Measurements from ENCODE around the gene ASPSCR1.

The ASPSCR1 gene

DNA sequence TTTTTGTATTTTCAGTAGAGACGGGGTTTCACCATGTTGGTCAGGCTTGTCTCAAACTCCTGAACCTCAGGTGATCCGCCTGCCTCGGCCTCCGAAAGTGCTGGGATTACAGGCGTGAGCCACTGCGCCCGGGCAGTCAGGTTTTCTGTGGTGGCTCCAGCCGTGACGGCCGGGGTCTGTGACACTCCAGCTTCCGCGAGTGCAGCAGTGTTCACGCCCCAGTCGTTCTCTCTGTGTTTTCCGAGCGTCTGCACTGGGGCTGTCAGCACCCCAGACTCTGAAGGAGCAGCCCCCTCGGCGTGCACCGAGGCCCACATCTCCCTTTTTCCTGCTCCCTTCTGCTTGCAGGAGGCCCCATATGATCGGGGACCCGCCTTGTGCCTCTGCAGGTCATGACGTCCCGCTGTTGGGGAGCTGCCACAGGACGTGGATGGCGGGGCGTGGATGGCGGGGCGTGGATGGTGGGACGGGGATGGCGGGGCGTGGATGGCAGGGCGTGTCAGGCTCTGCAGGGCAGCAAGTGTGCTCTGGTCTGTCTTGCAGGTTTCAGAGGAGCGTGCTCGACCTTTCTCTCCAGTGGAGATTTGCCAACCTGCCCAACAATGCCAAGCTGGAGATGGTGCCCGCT is 5.7 kb downstream of the ASPSCR1 start:
- no peak for ATAC-seq
- TF ChIP-seq, protein P1, sequence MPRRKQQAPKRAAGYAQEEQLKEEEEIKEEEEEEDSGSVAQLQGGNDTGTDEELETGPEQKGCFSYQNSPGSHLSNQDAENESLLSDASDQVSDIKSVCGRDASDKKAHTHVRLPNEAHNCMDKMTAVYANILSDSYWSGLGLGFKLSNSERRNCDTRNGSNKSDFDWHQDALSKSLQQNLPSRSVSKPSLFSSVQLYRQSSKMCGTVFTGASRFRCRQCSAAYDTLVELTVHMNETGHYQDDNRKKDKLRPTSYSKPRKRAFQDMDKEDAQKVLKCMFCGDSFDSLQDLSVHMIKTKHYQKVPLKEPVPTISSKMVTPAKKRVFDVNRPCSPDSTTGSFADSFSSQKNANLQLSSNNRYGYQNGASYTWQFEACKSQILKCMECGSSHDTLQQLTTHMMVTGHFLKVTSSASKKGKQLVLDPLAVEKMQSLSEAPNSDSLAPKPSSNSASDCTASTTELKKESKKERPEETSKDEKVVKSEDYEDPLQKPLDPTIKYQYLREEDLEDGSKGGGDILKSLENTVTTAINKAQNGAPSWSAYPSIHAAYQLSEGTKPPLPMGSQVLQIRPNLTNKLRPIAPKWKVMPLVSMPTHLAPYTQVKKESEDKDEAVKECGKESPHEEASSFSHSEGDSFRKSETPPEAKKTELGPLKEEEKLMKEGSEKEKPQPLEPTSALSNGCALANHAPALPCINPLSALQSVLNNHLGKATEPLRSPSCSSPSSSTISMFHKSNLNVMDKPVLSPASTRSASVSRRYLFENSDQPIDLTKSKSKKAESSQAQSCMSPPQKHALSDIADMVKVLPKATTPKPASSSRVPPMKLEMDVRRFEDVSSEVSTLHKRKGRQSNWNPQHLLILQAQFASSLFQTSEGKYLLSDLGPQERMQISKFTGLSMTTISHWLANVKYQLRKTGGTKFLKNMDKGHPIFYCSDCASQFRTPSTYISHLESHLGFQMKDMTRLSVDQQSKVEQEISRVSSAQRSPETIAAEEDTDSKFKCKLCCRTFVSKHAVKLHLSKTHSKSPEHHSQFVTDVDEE (CRISPR knock-in tag; IDR thresholded peaks at IDR 0.05) = no peak
- TF ChIP-seq RARB (CRISPR knock-in tag; IDR thresholded peaks at IDR 0.05) = no peak
- TF ChIP-seq, protein P2, sequence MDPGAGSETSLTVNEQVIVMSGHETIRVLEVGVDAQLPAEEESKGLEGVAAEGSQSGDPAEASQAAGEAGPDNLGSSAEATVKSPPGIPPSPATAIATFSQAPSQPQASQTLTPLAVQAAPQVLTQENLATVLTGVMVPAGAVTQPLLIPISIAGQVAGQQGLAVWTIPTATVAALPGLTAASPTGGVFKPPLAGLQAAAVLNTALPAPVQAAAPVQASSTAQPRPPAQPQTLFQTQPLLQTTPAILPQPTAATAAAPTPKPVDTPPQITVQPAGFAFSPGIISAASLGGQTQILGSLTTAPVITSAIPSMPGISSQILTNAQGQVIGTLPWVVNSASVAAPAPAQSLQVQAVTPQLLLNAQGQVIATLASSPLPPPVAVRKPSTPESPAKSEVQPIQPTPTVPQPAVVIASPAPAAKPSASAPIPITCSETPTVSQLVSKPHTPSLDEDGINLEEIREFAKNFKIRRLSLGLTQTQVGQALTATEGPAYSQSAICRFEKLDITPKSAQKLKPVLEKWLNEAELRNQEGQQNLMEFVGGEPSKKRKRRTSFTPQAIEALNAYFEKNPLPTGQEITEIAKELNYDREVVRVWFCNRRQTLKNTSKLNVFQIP (CRISPR knock-in tag; IDR thresholded peaks at IDR 0.05; ENCODE audit: borderline replicate concordance, low read depth) = no peak
- TF ChIP-seq BACH2 (CRISPR knock-in tag; IDR thresholded peaks at IDR 0.05; ENCODE audit: borderline replicate concordance) = no peak
- TF ChIP-seq OSR1 (CRISPR knock-in tag; IDR thresholded peaks at IDR 0.05) = no peak
- TF ChIP-seq SNAI2 (CRISPR knock-in tag; IDR thresholded peaks at IDR 0.05) = no peak
- no peak for TF ChIP-seq PPARA (CRISPR knock-in tag; IDR thresholded peaks at IDR 0.05; ENCODE audit: borderline replicate concordance)
- TF ChIP-seq ZNF70 (CRISPR knock-in tag; IDR thresholded peaks at IDR 0.05) = no peak
- TF ChIP-seq ZC3H10 (CRISPR knock-in tag; IDR thresholded peaks at IDR 0.05) = no peak

DNA sequence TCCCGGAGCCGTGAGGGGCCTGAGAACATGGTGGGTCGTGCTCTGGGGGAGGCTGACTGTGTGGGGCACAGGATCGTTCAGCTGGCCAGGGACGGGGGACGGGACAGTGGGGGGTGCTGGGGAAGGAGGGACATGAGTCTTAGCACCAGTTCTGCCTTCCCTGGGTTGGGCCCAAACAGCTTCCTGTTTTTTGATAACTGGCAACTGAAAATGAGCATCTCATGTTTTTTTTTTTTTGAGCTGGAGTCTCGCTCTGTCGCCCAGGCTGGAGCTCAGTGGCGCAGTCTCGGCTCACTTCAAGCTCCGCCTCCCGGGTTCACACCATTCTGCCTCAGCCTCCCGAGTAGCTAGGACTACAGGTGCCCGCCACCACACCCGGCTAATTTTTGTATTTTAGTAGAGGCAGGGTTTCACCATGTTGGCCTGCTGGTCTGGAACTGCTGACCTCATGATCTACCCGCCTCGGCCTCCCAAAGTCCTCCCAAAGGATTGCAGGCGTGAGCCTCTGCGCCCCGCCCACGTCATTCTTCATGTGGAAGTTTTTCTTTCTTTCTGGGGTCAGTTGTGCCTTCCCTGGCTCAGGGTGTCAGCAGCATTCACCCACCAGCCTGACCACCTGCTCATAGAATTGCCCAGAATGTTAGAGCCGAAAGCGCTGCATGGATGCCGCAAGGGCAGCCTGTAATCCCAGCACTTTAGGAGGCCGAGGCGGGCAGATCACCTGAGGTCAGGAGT is 6.4 kb downstream of the ASPSCR1 start:
- no peak for ATAC-seq
- TF ChIP-seq ZFP3 (CRISPR knock-in tag; IDR thresholded peaks at IDR 0.05) (no peak), ESRRG (CRISPR knock-in tag; IDR thresholded peaks at IDR 0.05) (no peak), GLIS3 (CRISPR knock-in tag; IDR thresholded peaks at IDR 0.05) (no peak), PPARA (CRISPR knock-in tag; IDR thresholded peaks at IDR 0.05; ENCODE audit: borderline replicate concordance) (no peak), SNAI2 (CRISPR knock-in tag; IDR thresholded peaks at IDR 0.05) (no peak), RARB (CRISPR knock-in tag; IDR thresholded peaks at IDR 0.05) (no peak), BACH2 (CRISPR knock-in tag; IDR thresholded peaks at IDR 0.05; ENCODE audit: borderline replicate concordance) (no peak), OSR1 (CRISPR knock-in tag; IDR thresholded peaks at IDR 0.05) (no peak), ZNF8 (CRISPR knock-in tag; IDR thresholded peaks at IDR 0.05) (no peak), ZNF70 (CRISPR knock-in tag; IDR thresholded peaks at IDR 0.05) (no peak), CSDC2 (CRISPR knock-in tag; IDR thresholded peaks at IDR 0.05) (no peak), ZNF565 (CRISPR knock-in tag; conservative IDR thresholded peaks at IDR 0.05; ENCODE audit: low read depth) (no peak), ISL1 (CRISPR knock-in tag; IDR thresholded peaks at IDR 0.05) (no peak), ZFP30 (CRISPR knock-in tag; IDR thresholded peaks at IDR 0.05) (no peak), ARNTL (CRISPR knock-in tag; IDR thresholded peaks at IDR 0.05; ENCODE audit: borderline replicate concordance, low read depth) (no peak)
- TF ChIP-seq, protein P1 (CRISPR knock-in tag; IDR thresholded peaks at IDR 0.05) = no peak
- TF ChIP-seq, protein P2 (CRISPR knock-in tag; IDR thresholded peaks at IDR 0.05; ENCODE audit: borderline replicate concordance, low read depth) = no peak
- TF ChIP-seq, protein P3, sequence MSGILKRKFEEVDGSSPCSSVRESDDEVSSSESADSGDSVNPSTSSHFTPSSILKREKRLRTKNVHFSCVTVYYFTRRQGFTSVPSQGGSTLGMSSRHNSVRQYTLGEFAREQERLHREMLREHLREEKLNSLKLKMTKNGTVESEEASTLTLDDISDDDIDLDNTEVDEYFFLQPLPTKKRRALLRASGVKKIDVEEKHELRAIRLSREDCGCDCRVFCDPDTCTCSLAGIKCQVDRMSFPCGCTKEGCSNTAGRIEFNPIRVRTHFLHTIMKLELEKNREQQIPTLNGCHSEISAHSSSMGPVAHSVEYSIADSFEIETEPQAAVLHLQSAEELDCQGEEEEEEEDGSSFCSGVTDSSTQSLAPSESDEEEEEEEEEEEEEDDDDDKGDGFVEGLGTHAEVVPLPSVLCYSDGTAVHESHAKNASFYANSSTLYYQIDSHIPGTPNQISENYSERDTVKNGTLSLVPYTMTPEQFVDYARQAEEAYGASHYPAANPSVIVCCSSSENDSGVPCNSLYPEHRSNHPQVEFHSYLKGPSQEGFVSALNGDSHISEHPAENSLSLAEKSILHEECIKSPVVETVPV (CRISPR knock-in tag; IDR thresholded peaks at IDR 0.05) = no peak
- TF ChIP-seq, protein P4, sequence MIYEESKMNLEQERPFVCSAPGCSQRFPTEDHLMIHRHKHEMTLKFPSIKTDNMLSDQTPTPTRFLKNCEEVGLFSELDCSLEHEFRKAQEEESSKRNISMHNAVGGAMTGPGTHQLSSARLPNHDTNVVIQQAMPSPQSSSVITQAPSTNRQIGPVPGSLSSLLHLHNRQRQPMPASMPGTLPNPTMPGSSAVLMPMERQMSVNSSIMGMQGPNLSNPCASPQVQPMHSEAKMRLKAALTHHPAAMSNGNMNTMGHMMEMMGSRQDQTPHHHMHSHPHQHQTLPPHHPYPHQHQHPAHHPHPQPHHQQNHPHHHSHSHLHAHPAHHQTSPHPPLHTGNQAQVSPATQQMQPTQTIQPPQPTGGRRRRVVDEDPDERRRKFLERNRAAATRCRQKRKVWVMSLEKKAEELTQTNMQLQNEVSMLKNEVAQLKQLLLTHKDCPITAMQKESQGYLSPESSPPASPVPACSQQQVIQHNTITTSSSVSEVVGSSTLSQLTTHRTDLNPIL (CRISPR knock-in tag; IDR thresholded peaks at IDR 0.05; ENCODE audit: low read depth) = no peak
- TF ChIP-seq, protein P5, sequence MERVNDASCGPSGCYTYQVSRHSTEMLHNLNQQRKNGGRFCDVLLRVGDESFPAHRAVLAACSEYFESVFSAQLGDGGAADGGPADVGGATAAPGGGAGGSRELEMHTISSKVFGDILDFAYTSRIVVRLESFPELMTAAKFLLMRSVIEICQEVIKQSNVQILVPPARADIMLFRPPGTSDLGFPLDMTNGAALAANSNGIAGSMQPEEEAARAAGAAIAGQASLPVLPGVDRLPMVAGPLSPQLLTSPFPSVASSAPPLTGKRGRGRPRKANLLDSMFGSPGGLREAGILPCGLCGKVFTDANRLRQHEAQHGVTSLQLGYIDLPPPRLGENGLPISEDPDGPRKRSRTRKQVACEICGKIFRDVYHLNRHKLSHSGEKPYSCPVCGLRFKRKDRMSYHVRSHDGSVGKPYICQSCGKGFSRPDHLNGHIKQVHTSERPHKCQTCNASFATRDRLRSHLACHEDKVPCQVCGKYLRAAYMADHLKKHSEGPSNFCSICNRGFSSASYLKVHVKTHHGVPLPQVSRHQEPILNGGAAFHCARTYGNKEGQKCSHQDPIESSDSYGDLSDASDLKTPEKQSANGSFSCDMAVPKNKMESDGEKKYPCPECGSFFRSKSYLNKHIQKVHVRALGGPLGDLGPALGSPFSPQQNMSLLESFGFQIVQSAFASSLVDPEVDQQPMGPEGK (CRISPR knock-in tag; IDR thresholded peaks at IDR 0.05; ENCODE audit: borderline replicate concordance) = no peak
